ENCODE results near the gene UBA6.
"Not testable (repeated sequence)": the region's sequence is repeated elsewhere in the genome, so short reads cannot be mapped to it uniquely, and the experiment has no call there.

The UBA6 gene

GRCh38 chr4:67736262-67736661 is 35.3 kb upstream of the UBA6 start:
- no peak for DNase-seq (ENCODE audit: extremely low spot score)
- ChIA-PET POLR2A (no interaction called here), CTCF (no interaction called here)
- TF ChIP-seq FOXK2 (IDR thresholded peaks at IDR 0.05) (no peak), FOXA1 (IDR thresholded peaks at IDR 0.05) (no peak), ARNT (IDR thresholded peaks at IDR 0.05) (no peak), SP1 (IDR thresholded peaks at IDR 0.05) (no peak), HDGF (IDR thresholded peaks at IDR 0.05; ENCODE audit: borderline replicate concordance) (no peak), NFRKB (IDR thresholded peaks at IDR 0.05) (no peak), SUZ12 (IDR thresholded peaks at IDR 0.05) (no peak), LEF1 (IDR thresholded peaks at IDR 0.05; ENCODE audit: borderline replicate concordance) (no peak), PKNOX1 (IDR thresholded peaks at IDR 0.05) (no peak), ZNF384 (IDR thresholded peaks at IDR 0.05) (no peak), FOXM1 (IDR thresholded peaks at IDR 0.05; ENCODE audit: borderline replicate concordance) (no peak), BHLHE40 (IDR thresholded peaks at IDR 0.05; ENCODE audit: borderline replicate concordance) (no peak), TARDBP (IDR thresholded peaks at IDR 0.05) (no peak), CTBP1 (IDR thresholded peaks at IDR 0.05; ENCODE audit: borderline replicate concordance) (no peak), L3MBTL2 (conservative IDR thresholded peaks at IDR 0.05) (no peak), ELF4 (IDR thresholded peaks at IDR 0.05) (no peak)

GRCh38 chr4:67735325-67735724 is 34.4 kb upstream of the UBA6 start:
- TF ChIP-seq TARDBP (IDR thresholded peaks at IDR 0.05) (no peak), BHLHE40 (IDR thresholded peaks at IDR 0.05; ENCODE audit: borderline replicate concordance) (no peak), ZNF384 (IDR thresholded peaks at IDR 0.05) (no peak)
- no peak for DNase-seq (ENCODE audit: extremely low spot score)
- CTCF ChIA-PET: no interaction called here
- POLR2A ChIA-PET: no interaction called here

GRCh38 chr4:67730511-67730910 is 29.6 kb upstream of the UBA6 start:
- CTCF ChIA-PET; POLR2A ChIA-PET; DNase-seq (ENCODE audit: extremely low spot score): not testable (repeated sequence)

- TF ChIP-seq SP1 (IDR thresholded peaks at IDR 0.05) (no peak), FOXM1 (IDR thresholded peaks at IDR 0.05; ENCODE audit: borderline replicate concordance) (no peak), TARDBP (IDR thresholded peaks at IDR 0.05) (no peak), SUZ12 (IDR thresholded peaks at IDR 0.05) (no peak), ELF4 (IDR thresholded peaks at IDR 0.05) (no peak), PKNOX1 (IDR thresholded peaks at IDR 0.05) (no peak), CTBP1 (IDR thresholded peaks at IDR 0.05; ENCODE audit: borderline replicate concordance) (no peak), HDGF (IDR thresholded peaks at IDR 0.05; ENCODE audit: borderline replicate concordance) (no peak), NFRKB (IDR thresholded peaks at IDR 0.05) (no peak), ZNF384 (IDR thresholded peaks at IDR 0.05) (no peak), LEF1 (IDR thresholded peaks at IDR 0.05; ENCODE audit: borderline replicate concordance) (no peak)
- ChIA-PET POLR2A (no interaction called here), CTCF (no interaction called here)
- DNase-seq (ENCODE audit: extremely low spot score): no peak
These were observed 26.3 kb upstream of the UBA6 start for GRCh38 chr4:67727124-67727850.

GRCh38 chr4:67725981-67726380 is 25.0 kb upstream of the UBA6 start:
- CTCF ChIA-PET: no interaction called here
- POLR2A ChIA-PET: no interaction called here
- no peak for DNase-seq (ENCODE audit: extremely low spot score)
- TF ChIP-seq FOXK2 (IDR thresholded peaks at IDR 0.05): no peak
- no peak for TF ChIP-seq TARDBP (IDR thresholded peaks at IDR 0.05)
- TF ChIP-seq CTBP1 (IDR thresholded peaks at IDR 0.05; ENCODE audit: borderline replicate concordance): no peak
- TF ChIP-seq SUZ12 (IDR thresholded peaks at IDR 0.05): no peak
- no peak for TF ChIP-seq FOXA1 (IDR thresholded peaks at IDR 0.05)
- no peak for TF ChIP-seq LEF1 (IDR thresholded peaks at IDR 0.05; ENCODE audit: borderline replicate concordance)
- no peak for TF ChIP-seq ELF4 (IDR thresholded peaks at IDR 0.05)
- TF ChIP-seq PKNOX1 (IDR thresholded peaks at IDR 0.05): no peak
- no peak for TF ChIP-seq ARNT (IDR thresholded peaks at IDR 0.05)
- TF ChIP-seq BHLHE40 (IDR thresholded peaks at IDR 0.05; ENCODE audit: borderline replicate concordance): no peak
- TF ChIP-seq FOXM1 (IDR thresholded peaks at IDR 0.05; ENCODE audit: borderline replicate concordance): no peak
- TF ChIP-seq HDGF (IDR thresholded peaks at IDR 0.05; ENCODE audit: borderline replicate concordance): no peak

GRCh38 chr4:67725132-67725531 is 24.2 kb upstream of the UBA6 start:
- CTCF ChIA-PET: no interaction called here
- POLR2A ChIA-PET: no interaction called here
- TF ChIP-seq HDGF (IDR thresholded peaks at IDR 0.05; ENCODE audit: borderline replicate concordance): no peak
- TF ChIP-seq FOXK2 (IDR thresholded peaks at IDR 0.05): no peak
- TF ChIP-seq BHLHE40 (IDR thresholded peaks at IDR 0.05; ENCODE audit: borderline replicate concordance): no peak
- no peak for TF ChIP-seq FOXM1 (IDR thresholded peaks at IDR 0.05; ENCODE audit: borderline replicate concordance)
- no peak for TF ChIP-seq SP1 (IDR thresholded peaks at IDR 0.05)
- TF ChIP-seq LEF1 (IDR thresholded peaks at IDR 0.05; ENCODE audit: borderline replicate concordance): no peak
- no peak for TF ChIP-seq ARNT (IDR thresholded peaks at IDR 0.05)
- no peak for TF ChIP-seq NFRKB (IDR thresholded peaks at IDR 0.05)
- TF ChIP-seq ZNF384 (IDR thresholded peaks at IDR 0.05): no peak
- TF ChIP-seq FOXA1 (IDR thresholded peaks at IDR 0.05): no peak
- TF ChIP-seq TARDBP (IDR thresholded peaks at IDR 0.05): no peak
- no peak for TF ChIP-seq CTBP1 (IDR thresholded peaks at IDR 0.05; ENCODE audit: borderline replicate concordance)
- TF ChIP-seq PKNOX1 (IDR thresholded peaks at IDR 0.05): no peak
- TF ChIP-seq SUZ12 (IDR thresholded peaks at IDR 0.05): no peak
- no peak for TF ChIP-seq ELF4 (IDR thresholded peaks at IDR 0.05)
- no peak for TF ChIP-seq L3MBTL2 (conservative IDR thresholded peaks at IDR 0.05)
- no peak for DNase-seq (ENCODE audit: extremely low spot score)

All from HEK293T (cell line).